C4-2B (cell line): ENCODE data around the gene AGPAT1.

Experiments
- H3K27ac ChIP-seq: fragments of 450-650 bp; 2 replicates; pipeline ENCODE4 v1.5.1; 2017
- ZFX ChIP-seq: fragments of 450-650 bp; IDR thresholded peaks from 2 replicates; pipeline ENCODE4 v1.6.1; 2017
- TF ChIP-seq, protein P1 (sequence below): fragments of 450-650 bp; conservative IDR thresholded peaks from 2 replicates; pipeline ENCODE4 v1.5.1; 2017; ENCODE audit warnings: mild to moderate bottlenecking

AGPAT1 gene

DNA sequence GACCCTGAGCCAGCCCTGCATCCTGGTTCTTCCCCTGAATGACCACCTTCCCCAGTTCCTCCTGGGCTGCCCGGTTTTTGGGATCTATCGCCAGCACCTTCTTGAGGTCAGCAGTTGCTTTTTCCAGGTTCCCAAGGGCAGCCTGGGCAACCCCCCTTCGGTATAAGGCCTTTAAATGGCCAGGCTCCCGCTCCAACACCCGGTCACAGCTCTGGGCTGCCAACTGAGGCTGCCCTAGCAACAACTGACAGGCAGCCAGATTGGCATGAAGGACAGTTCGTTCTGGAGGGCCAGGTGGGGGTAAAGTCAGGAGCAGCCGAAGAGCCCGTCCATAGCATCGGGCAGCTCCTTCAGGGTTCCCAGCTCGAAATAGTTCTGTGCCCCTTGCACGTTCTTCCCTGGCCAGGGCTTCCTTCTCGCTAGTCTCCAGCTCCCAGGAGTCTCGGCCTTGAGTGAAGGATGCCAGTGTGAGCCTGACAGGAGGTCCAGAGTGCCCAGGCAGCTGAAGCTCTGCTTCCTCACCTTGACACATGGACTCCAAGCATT is 47.1 kb downstream of the AGPAT1 start:
- TF ChIP-seq ZFX = no peak
- TF ChIP-seq, protein P1, sequence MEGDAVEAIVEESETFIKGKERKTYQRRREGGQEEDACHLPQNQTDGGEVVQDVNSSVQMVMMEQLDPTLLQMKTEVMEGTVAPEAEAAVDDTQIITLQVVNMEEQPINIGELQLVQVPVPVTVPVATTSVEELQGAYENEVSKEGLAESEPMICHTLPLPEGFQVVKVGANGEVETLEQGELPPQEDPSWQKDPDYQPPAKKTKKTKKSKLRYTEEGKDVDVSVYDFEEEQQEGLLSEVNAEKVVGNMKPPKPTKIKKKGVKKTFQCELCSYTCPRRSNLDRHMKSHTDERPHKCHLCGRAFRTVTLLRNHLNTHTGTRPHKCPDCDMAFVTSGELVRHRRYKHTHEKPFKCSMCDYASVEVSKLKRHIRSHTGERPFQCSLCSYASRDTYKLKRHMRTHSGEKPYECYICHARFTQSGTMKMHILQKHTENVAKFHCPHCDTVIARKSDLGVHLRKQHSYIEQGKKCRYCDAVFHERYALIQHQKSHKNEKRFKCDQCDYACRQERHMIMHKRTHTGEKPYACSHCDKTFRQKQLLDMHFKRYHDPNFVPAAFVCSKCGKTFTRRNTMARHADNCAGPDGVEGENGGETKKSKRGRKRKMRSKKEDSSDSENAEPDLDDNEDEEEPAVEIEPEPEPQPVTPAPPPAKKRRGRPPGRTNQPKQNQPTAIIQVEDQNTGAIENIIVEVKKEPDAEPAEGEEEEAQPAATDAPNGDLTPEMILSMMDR = no peak
- peak overlapping the region; percentile 93 for H3K27ac ChIP-seq

DNA sequence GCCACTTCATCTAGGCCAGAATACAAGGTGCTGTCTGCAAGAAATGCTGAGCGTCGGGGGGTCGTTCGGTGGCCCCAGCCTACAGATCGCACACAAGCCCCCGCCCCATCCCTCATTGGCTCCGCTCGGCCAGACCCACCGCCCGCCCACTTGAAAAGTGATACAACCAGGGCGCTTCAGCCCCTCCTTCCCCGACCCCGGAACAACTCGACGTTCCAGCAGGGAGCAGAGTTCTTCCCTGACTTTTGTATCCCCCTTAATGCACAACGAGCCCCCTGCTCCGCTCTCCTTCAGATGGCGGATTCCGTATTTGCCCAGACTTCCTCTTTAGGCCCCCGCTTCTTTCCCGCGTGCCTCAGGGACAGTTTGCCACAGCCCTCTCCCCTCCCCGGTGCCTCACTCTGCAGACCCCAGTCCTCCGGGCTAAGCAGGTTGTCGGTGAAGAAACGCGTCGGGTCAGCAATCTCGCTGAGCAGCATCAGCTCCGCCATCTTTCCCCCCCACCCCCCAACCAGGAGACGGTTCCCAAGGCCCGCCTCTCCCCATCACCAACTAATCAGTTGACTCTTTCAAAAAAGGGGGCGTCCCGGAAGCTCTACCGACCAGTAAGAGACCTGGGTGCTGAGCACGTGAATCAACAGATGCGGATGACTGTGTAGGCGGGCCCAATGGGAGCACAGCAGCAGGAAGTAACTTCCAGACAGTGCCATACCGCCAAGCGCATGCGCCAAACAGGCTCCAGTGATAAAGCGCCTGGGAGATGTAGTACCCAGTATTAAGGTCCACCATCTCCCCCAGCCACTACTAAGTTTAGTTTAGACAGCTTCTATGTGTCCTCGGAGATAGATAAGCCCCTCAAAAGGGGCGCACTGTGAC is 47.9 kb downstream of the AGPAT1 start, which contains the start of gene ATF6B:
ATF6B (minus strand) TSS at position 530 of the 876 bp plus-strand sequence; CDS start at position 491, 39 bp downstream.
- TF ChIP-seq, protein P1 = no peak
- no peak for TF ChIP-seq ZFX
- H3K27ac ChIP-seq = peak within 1 kb of the TSS; percentile 93

DNA sequence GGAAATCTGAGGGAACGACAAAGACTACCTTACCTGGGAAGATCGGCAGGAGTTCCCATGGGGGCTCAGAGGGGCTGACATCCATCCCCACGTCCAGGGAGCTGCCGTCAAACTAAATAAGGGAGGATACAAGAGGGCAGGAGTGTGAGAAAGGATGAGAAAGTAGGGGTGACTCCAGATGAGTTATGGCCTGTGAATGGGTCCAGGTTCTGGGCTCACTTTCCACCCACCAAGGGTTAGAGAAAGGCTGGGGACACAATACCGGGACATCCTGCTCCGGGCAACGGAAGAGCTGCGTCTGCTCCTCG is 48.5 kb downstream of the AGPAT1 start:
- TF ChIP-seq, protein P1 = no peak
- no peak for TF ChIP-seq ZFX
- peak overlapping the region; percentile 93 for H3K27ac ChIP-seq

DNA sequence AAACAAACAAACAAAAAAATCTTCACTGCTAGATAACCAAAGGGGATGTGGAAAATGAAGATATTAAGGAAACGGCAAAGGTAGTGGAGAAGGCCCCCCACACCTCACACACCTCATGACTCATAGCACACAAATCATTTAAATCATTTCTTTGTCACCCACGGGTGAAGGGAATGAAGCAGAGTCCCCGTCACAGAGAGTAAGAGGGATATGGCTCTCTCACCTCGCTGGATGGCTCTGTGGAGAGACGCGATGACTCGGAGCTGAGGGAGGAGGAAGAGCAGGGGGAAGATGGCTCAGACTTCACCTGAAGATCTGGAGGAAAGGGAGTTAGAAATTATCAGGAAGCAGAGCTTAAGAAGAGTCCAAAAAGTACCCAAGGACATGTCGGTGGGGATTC is 49.0 kb downstream of the AGPAT1 start:
- peak overlapping the region; percentile 93 for H3K27ac ChIP-seq
- TF ChIP-seq ZFX = no peak
- TF ChIP-seq, protein P1 = no peak

DNA sequence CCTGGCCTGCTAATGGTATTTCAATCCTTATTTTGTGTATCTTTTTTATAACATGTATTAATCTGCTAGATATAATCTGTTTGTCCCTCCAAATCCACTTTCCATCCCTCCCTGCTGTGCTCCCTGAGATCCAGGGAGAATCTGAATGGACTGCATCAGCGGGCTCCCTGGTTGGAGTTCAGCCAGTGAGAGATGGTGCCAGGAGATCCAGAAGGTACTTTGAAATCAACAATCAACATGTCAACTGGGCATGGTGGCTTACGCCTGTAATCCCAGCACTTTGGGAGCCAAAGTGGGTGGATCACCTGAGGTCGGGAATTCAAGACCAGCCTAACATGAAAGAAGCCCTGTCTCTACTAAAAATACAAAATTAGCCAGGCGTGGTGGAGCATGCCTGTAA is 52.2 kb downstream of the AGPAT1 start:
- TF ChIP-seq, protein P1 = no peak
- no peak for TF ChIP-seq ZFX
- no peak overlapping the region for H3K27ac ChIP-seq

DNA sequence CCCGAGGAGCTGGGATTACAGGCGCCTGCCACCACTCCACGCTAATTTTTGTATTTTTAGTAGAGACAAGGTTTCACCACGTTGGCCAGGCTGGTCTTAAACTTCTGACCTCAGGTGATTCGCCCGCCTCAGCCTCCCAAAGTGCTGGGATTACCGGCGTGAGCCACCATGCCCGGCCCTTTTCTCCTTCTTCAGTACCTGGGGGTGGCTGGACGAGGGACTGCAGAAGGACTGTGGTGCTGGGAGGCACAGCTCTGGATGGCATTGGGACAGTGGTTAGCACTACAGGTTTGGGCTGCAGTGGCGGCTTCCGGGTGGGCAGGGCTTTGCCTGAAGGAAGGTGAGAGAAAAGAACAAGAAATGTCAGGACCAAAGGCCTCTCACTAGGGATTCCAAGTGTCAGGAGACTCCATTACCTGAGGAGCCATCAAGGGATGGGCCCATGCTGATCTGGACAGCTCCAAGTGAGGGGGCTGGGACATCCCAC is 55.3 kb downstream of the AGPAT1 start:
- TF ChIP-seq ZFX = no peak
- TF ChIP-seq, protein P1 = no peak
- no peak overlapping the region for H3K27ac ChIP-seq
